GM12892 (cell line): Measurements from ENCODE around the gene MEG3.

Experiments
- DNase-seq: peaks from one replicate; pipeline ENCODE4 v3.0.0; 2011; ENCODE audit not compliant: insufficient read length
- FAIRE-seq: peaks from 2 replicates; lab custom pipeline; 2011; peaks lifted over from hg19 to GRCh38; lab: Jason Lieb, UNC
- POLR2A ChIP-seq: IDR thresholded peaks from 2 replicates; pipeline ENCODE4 v1.6.1; 2011; ENCODE audit warnings: low read depth, low read length, control low read depth
- POLR2AphosphoS5 ChIP-seq: IDR thresholded peaks from 2 replicates; pipeline ENCODE4 v1.6.1; 2011; ENCODE audit warnings: low read depth, low read length, control low read depth
- TAF1 ChIP-seq: IDR thresholded peaks from 2 replicates; pipeline ENCODE4 v1.6.1; 2011; ENCODE audit warnings: low read depth, mild to moderate bottlenecking, control low read depth, low read length, borderline replicate concordance

MEG3 gene

GRCh38 chr14:100844082-100844408 is 18.1 kb downstream of the MEG3 start:
- TF ChIP-seq TAF1 (no peak), POLR2AphosphoS5 (no peak), POLR2A (no peak)
- no peak for DNase-seq
- FAIRE-seq: no peak

GRCh38 chr14:100844421-100844820 is 18.5 kb downstream of the MEG3 start:
- no peak for FAIRE-seq

GRCh38 chr14:100844846-100845245 is 18.9 kb downstream of the MEG3 start:
- FAIRE-seq: no peak
- no peak for TF ChIP-seq POLR2A
- TF ChIP-seq POLR2AphosphoS5: no peak
- no peak for TF ChIP-seq TAF1
- DNase-seq: no peak

More at GRCh38 chr14:100844421-100844820, 18.5 kb downstream of the MEG3 start:
- TF ChIP-seq POLR2AphosphoS5: no peak
- TF ChIP-seq POLR2A: no peak
- no peak for TF ChIP-seq TAF1
- DNase-seq: no peak

GRCh38 chr14:100845341-100845740 is 19.4 kb downstream of the MEG3 start:
- TF ChIP-seq POLR2AphosphoS5: no peak
- TF ChIP-seq POLR2A: no peak
- TF ChIP-seq TAF1: no peak
- DNase-seq: no peak
- no peak for FAIRE-seq

GRCh38 chr14:100846309-100846859 is 20.5 kb downstream of the MEG3 start:
- DNase-seq (no peak), FAIRE-seq (no peak)
- TF ChIP-seq TAF1 (no peak), POLR2AphosphoS5 (no peak), POLR2A (no peak)

GRCh38 chr14:100849115-100849781 is 23.3 kb downstream of the MEG3 start:
- DNase-seq (no peak), FAIRE-seq (no peak)
- TF ChIP-seq POLR2AphosphoS5 (no peak), TAF1 (no peak), POLR2A (no peak)

GRCh38 chr14:100850841-100851585 is 25.1 kb downstream of the MEG3 start:
- peak; percentile 40 for FAIRE-seq
- no peak for TF ChIP-seq TAF1
- no peak for TF ChIP-seq POLR2AphosphoS5
- no peak for TF ChIP-seq POLR2A
- DNase-seq: peak; percentile 73

GRCh38 chr14:100851586-100851916 is 25.6 kb downstream of the MEG3 start:
- no peak for TF ChIP-seq POLR2A
- DNase-seq: no peak
- FAIRE-seq: no peak

- DNase-seq: no peak
- TF ChIP-seq POLR2AphosphoS5 (no peak), TAF1 (no peak), POLR2A (no peak)
- no peak for FAIRE-seq
These were observed 26.2 kb downstream of the MEG3 start for GRCh38 chr14:100851946-100852620.

- no peak for FAIRE-seq
These were observed 28.5 kb downstream of the MEG3 start for GRCh38 chr14:100854435-100854834.

GRCh38 chr14:100855256-100855930 is 29.5 kb downstream of the MEG3 start:
- DNase-seq (no peak), FAIRE-seq (no peak)
- TF ChIP-seq POLR2A: no peak
- TF ChIP-seq TAF1: no peak
- TF ChIP-seq POLR2AphosphoS5: no peak

More at GRCh38 chr14:100854435-100854834, 28.5 kb downstream of the MEG3 start:
- no peak for DNase-seq
- TF ChIP-seq POLR2AphosphoS5 (no peak), TAF1 (no peak), POLR2A (no peak)
